Measurements from ENCODE around the gene TGM2. TPM values are rescaled to one million over a fixed set of nuclear protein-coding genes. Genes with fewer than 3 reads are reported as not detected.
A peak's percentile ranks its signal among the peaks of the same experiment; 100 is the strongest.
"Not testable (repeated sequence)": the region's sequence is repeated elsewhere in the genome, so short reads cannot be mapped to it uniquely, and the experiment has no call there.

TGM2 gene
- total RNA-seq, 4 donors from 2014 or later = 3.7 to 6.2 (median 4.6) TPM

- 93 to 95% methylated on average over 5 of the region's 5 CpGs for WGBS, 2 donors
- no peak overlapping the region for H3K4me3 ChIP-seq (ENCODE audit: low read depth, poor library complexity, severe bottlenecking)
- TF ChIP-seq POLR2A (IDR thresholded peaks at IDR 0.05) (no peak), CTCF (IDR thresholded peaks at IDR 0.05) (no peak)
- no peak for DNase-seq (ENCODE audit: low spot score in 2 of 2)
- intact Hi-C loops (cut with DNase I; ENCODE audit: low total_unique reads) = no loop called here
Measured at GRCh38 chr20:38106461-38106860, 58.6 kb downstream of the TGM2 start.

GRCh38 chr20:38104285-38104684 is 60.8 kb downstream of the TGM2 start:
- no peak for TF ChIP-seq POLR2A (IDR thresholded peaks at IDR 0.05)
- intact Hi-C loops (cut with DNase I; ENCODE audit: low total_unique reads) = no loop called here
- WGBS, 2 donors = 27 to 34% methylated on average over 1 of the region's 1 CpG
- DNase-seq (ENCODE audit: low spot score in 2 of 2) = no peak
- H3K4me3 ChIP-seq (ENCODE audit: low read depth, poor library complexity, severe bottlenecking) = no peak overlapping the region

- WGBS, 2 donors = 94% methylated on average over 5 of the region's 5 CpGs
- intact Hi-C loops (cut with DNase I; ENCODE audit: low total_unique reads); H3K4me3 ChIP-seq (ENCODE audit: low read depth, poor library complexity, severe bottlenecking); DNase-seq (ENCODE audit: low spot score in 2 of 2): not testable (repeated sequence)
Measured at GRCh38 chr20:38102206-38102605, 62.9 kb downstream of the TGM2 start.

GRCh38 chr20:38098952-38099351 is 66.1 kb downstream of the TGM2 start:
- WGBS, 2 donors = 88 to 89% methylated on average over 1 of the region's 1 CpG
- no peak for TF ChIP-seq CTCF (IDR thresholded peaks at IDR 0.05)
- no peak for TF ChIP-seq POLR2A (IDR thresholded peaks at IDR 0.05)
- DNase-seq (ENCODE audit: low spot score in 2 of 2) = no peak
- H3K4me3 ChIP-seq (ENCODE audit: low read depth, poor library complexity, severe bottlenecking) = no peak overlapping the region
- intact Hi-C loops (cut with DNase I; ENCODE audit: low total_unique reads) = no loop called here

- no peak overlapping the region for H3K4me3 ChIP-seq (ENCODE audit: low read depth, poor library complexity, severe bottlenecking)
- TF ChIP-seq POLR2A (IDR thresholded peaks at IDR 0.05) = no peak
- no peak for TF ChIP-seq CTCF (IDR thresholded peaks at IDR 0.05)
- no peak for DNase-seq (ENCODE audit: low spot score in 2 of 2)
- WGBS, 2 donors = 83 to 93% methylated on average over 7 of the region's 7 CpGs
- intact Hi-C loops (cut with DNase I; ENCODE audit: low total_unique reads) = no loop called here
Measured at GRCh38 chr20:38095017-38095686, 69.9 kb downstream of the TGM2 start.

GRCh38 chr20:38094373-38094891 is 70.6 kb downstream of the TGM2 start:
- WGBS, 2 donors = 67 to 73% methylated on average over 1 of the region's 1 CpG
- H3K4me3 ChIP-seq (ENCODE audit: low read depth, poor library complexity, severe bottlenecking) = no peak overlapping the region
- DNase-seq (ENCODE audit: low spot score in 2 of 2) = peak in 1 of 2 donors; percentile 45
- intact Hi-C loops (cut with DNase I; ENCODE audit: low total_unique reads) = no loop called here
- no peak for TF ChIP-seq CTCF (IDR thresholded peaks at IDR 0.05)
- no peak for TF ChIP-seq POLR2A (IDR thresholded peaks at IDR 0.05)

GRCh38 chr20:38093641-38094077 is 71.4 kb downstream of the TGM2 start:
- no peak for DNase-seq (ENCODE audit: low spot score in 2 of 2)
- no peak overlapping the region for H3K4me3 ChIP-seq (ENCODE audit: low read depth, poor library complexity, severe bottlenecking)
- intact Hi-C loops (cut with DNase I; ENCODE audit: low total_unique reads) = no loop called here
- no peak for TF ChIP-seq POLR2A (IDR thresholded peaks at IDR 0.05)
- WGBS, 2 donors = 95 to 96% methylated on average over 8 of the region's 8 CpGs
